HL-60 (cell line): ENCODE data around the gene ZNF512.
"Not testable (repeated sequence)": the region's sequence is repeated elsewhere in the genome, so short reads cannot be mapped to it uniquely, and the experiment has no call there.

Experiments
- DNase-seq, 2 experiments: peaks; one replicate each; pipeline ENCODE4 v3.0.0-alpha.2; 2010 to 2020; ENCODE audit warnings: low read depth in 1 of 2, low spot score in 1 of 2
- H3K27ac ChIP-seq: fragments of 250-450 bp; sonication (Bioruptor Pico); replicated peaks from 2 replicates; pipeline ENCODE4 v1.5.1; 2020; ENCODE audit warnings: mild to moderate bottlenecking, moderate library complexity
- H3K27me3 ChIP-seq: fragments of 250-450 bp; sonication (Bioruptor Pico); 2 replicates; pipeline ENCODE4 v1.5.1; 2021; ENCODE audit warnings: mild to moderate bottlenecking, moderate library complexity; ENCODE audit not compliant: insufficient read depth, poor library complexity, severe bottlenecking
- H3K4me3 ChIP-seq: replicated peaks from 2 replicates; pipeline ENCODE4 v1.5.1; 2011; ENCODE audit warnings: mild to moderate bottlenecking, control low read depth, low read length; ENCODE audit not compliant: insufficient read depth
- CTCF ChIP-seq: IDR thresholded peaks from one replicate; pipeline ENCODE4 v1.5.1; 2011; ENCODE audit warnings: low read length, control low read depth, inconsistent platforms; ENCODE audit not compliant: insufficient read depth
- GABPA ChIP-seq: IDR thresholded peaks from 2 replicates; pipeline ENCODE4 v1.6.1; 2012; ENCODE audit warnings: low read depth
- POLR2AphosphoS5 ChIP-seq: IDR thresholded peaks from 2 replicates; pipeline ENCODE4 v1.6.1; 2012; ENCODE audit warnings: low read depth
- REST ChIP-seq: IDR thresholded peaks from 2 replicates; pipeline ENCODE4 v1.6.1; 2012; ENCODE audit warnings: low read depth; ENCODE audit not compliant: insufficient replicate concordance
- SPI1 ChIP-seq: IDR thresholded peaks from 2 replicates; pipeline ENCODE4 v1.6.1; 2012; ENCODE audit warnings: low read depth, mild to moderate bottlenecking, borderline replicate concordance

The ZNF512 gene

GRCh38 chr2:27628767-27629709, 46.2 kb downstream of the ZNF512 start, which contains the start of the genes CCDC121 and GPN1:
Gene CCDC121, minus strand, starts transcription at chr2:27629012. Its CDS starts 1,213 bp downstream, at chr2:27627799.
Gene GPN1, plus strand, starts transcription at chr2:27629050. Its CDS starts 9 bp downstream, at chr2:27629059.
- Histone ChIP-seq H3K4me3 (peak within 1 kb of the TSS; percentile 81), H3K27me3 (no peaks in the 10 kb centered on the region), H3K27ac (peak within 1 kb of the TSS; percentile 85)
- TF ChIP-seq POLR2AphosphoS5 (peak; percentile 90), CTCF (no peak), REST (peak; percentile 54), GABPA (peak; percentile 76), SPI1 (peak; percentile 64; the same call in 1 of the 2 replicates)
- DNase-seq: peak; percentile 86 to 97

GRCh38 chr2:27630257-27630656, 47.4 kb downstream of the ZNF512 start:
- H3K27ac ChIP-seq, H3K4me3 ChIP-seq, H3K27me3 ChIP-seq, DNase-seq: not testable (repeated sequence)

GRCh38 chr2:27634291-27634690, 51.4 kb downstream of the ZNF512 start:
- no peaks in the 10 kb centered on the region for H3K27me3 ChIP-seq
- DNase-seq: no peak
- H3K4me3 ChIP-seq: no peak overlapping the region
- TF ChIP-seq REST (no peak), SPI1 (no peak), POLR2AphosphoS5 (no peak), GABPA (no peak), CTCF (no peak)
- H3K27ac ChIP-seq: no peak overlapping the region

GRCh38 chr2:27636766-27637165, 53.9 kb downstream of the ZNF512 start:
- DNase-seq: no peak
- TF ChIP-seq POLR2AphosphoS5 (no peak), CTCF (no peak), SPI1 (no peak), REST (no peak), GABPA (no peak)
- no peak overlapping the region for H3K27ac ChIP-seq
- no peak overlapping the region for H3K4me3 ChIP-seq
- no peaks in the 10 kb centered on the region for H3K27me3 ChIP-seq
